ENCODE results near the gene POLR2L. TPM values are rescaled to one million over a fixed set of nuclear protein-coding genes. Genes with fewer than 3 reads are reported as not detected.

POLR2L gene
- total RNA-seq, 1 donor from 2014 or later, result 128 TPM

DNA sequence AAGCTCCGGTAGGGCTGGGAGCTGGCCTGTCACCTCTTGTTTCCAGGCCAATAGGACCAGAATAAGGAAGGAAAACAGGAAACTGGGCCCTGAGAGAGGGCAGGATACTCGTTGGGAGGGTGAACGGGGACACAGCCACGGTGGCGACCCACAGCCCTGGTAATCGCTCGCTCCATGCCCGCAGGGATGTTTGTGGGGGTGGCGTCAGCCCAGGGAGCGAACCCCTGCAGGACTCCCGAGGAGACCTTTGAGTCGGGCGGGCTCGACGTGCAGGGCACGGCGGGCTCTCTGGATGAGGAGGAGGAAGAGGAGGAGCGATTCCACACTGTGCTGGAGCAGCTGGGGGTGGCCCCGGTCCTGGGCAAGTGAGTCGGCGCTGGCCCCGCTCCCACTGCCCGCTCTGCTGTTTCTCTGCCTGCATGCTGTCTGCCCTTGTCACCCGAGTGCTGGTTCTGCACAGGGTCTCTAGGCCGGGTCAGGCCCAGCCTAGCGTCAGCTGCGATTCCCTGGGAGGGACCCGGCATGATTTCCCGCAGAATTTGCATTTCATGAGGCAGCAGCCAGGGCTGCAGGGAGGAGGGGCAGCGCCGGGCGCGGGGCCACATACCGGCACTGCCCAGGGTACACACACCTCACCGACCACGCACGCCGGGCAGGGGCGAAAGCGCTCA lies 13.0 kb downstream of the POLR2L start:
- DNase-seq (ENCODE audit: low read depth, low spot score), result no peak
- Mint-ChIP-seq H3K27ac (ENCODE audit: unreplicated experiment) (no peak overlapping the region), H3K4me3 (peak overlapping the region; percentile 81), H3K4me1 (peaks cover 28% of the 10 kb centered on the region), H3K27me3 (ENCODE audit: low read depth) (peaks cover 63% of the 10 kb centered on the region), H3K9me3 (no peaks in the 10 kb centered on the region), H3K36me3 (ENCODE audit: low read depth) (no peaks in the 10 kb centered on the region)
- TF ChIP-seq CTCF (conservative IDR thresholded peaks at IDR 0.05), result no peak

GRCh38 chr11:828506-829175 lies 13.7 kb downstream of the POLR2L start:
- peaks cover 22% of the 10 kb centered on the region for H3K4me1 Mint-ChIP-seq
- peaks cover 60% of the 10 kb centered on the region for H3K27me3 Mint-ChIP-seq (ENCODE audit: low read depth)
- H3K9me3 Mint-ChIP-seq, result no peaks in the 10 kb centered on the region
- peak overlapping the region; percentile 81 for H3K4me3 Mint-ChIP-seq
- no peak for DNase-seq (ENCODE audit: low read depth, low spot score)
- TF ChIP-seq CTCF (conservative IDR thresholded peaks at IDR 0.05), result no peak
- no peaks in the 10 kb centered on the region for H3K36me3 Mint-ChIP-seq (ENCODE audit: low read depth)
- no peak overlapping the region for H3K27ac Mint-ChIP-seq (ENCODE audit: unreplicated experiment)

DNA sequence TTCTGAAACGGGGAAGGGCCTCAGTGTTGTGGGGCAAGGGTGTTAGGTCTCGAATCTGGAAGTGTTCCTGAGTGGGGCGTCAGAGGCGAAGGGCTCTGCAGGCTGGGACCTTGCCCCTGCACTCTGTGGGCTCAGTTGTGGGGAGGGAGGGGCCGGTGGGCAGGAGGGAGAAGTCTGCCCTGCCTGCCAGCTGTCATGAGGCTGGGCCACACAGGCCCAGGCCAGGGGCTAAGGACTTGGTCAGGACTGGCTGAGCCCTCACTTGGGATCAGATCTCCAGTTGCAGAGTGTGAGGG lies 14.5 kb downstream of the POLR2L start, which contains the start of gene CRACR2B:
Gene CRACR2B, plus strand, starts transcription at position 23 of the 296 bp plus-strand sequence. CDS start 689 bp downstream, outside the sequence.
- Mint-ChIP-seq H3K4me3 (peak within 1 kb of the TSS; percentile 81), H3K27me3 (ENCODE audit: low read depth) (peaks cover 60% of the 10 kb centered on the region), H3K27ac (ENCODE audit: unreplicated experiment) (no peak within 1 kb of the TSS), H3K36me3 (ENCODE audit: low read depth) (no peaks in the 10 kb centered on the region), H3K4me1 (peaks cover 21% of the 10 kb centered on the region), H3K9me3 (no peaks in the 10 kb centered on the region)
- no peak for DNase-seq (ENCODE audit: low read depth, low spot score)
- no peak for TF ChIP-seq CTCF (conservative IDR thresholded peaks at IDR 0.05)

- no peaks in the 10 kb centered on the region for H3K9me3 Mint-ChIP-seq
- peaks cover 21% of the 10 kb centered on the region for H3K4me1 Mint-ChIP-seq
- TF ChIP-seq CTCF (conservative IDR thresholded peaks at IDR 0.05), result no peak
- no peaks in the 10 kb centered on the region for H3K36me3 Mint-ChIP-seq (ENCODE audit: low read depth)
- H3K27me3 Mint-ChIP-seq (ENCODE audit: low read depth), result peaks cover 58% of the 10 kb centered on the region
- H3K4me3 Mint-ChIP-seq, result peak overlapping the region; percentile 72
- no peak for DNase-seq (ENCODE audit: low read depth, low spot score)
- no peak overlapping the region for H3K27ac Mint-ChIP-seq (ENCODE audit: unreplicated experiment)
Measured at GRCh38 chr11:827146-827896, 15.0 kb downstream of the POLR2L start.

DNA sequence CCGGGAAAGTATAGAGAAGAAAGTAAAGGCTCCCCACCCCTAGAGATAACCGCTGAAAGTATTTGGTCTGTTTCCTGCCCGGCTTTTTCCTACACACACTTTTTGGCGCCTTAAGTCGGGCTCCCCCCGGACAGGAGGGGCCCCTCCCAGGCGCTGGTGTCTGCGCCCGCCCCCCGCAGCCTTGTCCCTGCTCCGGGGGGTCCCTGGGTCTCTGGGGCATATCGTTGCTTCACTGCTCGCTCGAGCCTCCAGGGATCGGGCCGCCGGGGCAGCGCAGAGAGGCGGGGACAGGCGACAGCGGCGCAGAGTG lies 15.5 kb downstream of the POLR2L start:
- H3K9me3 Mint-ChIP-seq, result no peaks in the 10 kb centered on the region
- no peak for TF ChIP-seq CTCF (conservative IDR thresholded peaks at IDR 0.05)
- H3K4me3 Mint-ChIP-seq, result peak overlapping the region; percentile 73
- H3K36me3 Mint-ChIP-seq (ENCODE audit: low read depth), result no peaks in the 10 kb centered on the region
- DNase-seq (ENCODE audit: low read depth, low spot score), result no peak
- H3K4me1 Mint-ChIP-seq, result peaks cover 21% of the 10 kb centered on the region
- H3K27ac Mint-ChIP-seq (ENCODE audit: unreplicated experiment), result no peak overlapping the region
- peaks cover 53% of the 10 kb centered on the region for H3K27me3 Mint-ChIP-seq (ENCODE audit: low read depth)
